ENCODE results near the gene PMM1.

GRCh38 chr22:41598081-41598480 lies 8.4 kb upstream of the PMM1 start:
- TF ChIP-seq EZH2phosphoT487 (IDR thresholded peaks at IDR 0.05; ENCODE audit: insufficient read depth, low read depth) (no peak), EZH2 (IDR thresholded peaks at IDR 0.05; ENCODE audit: insufficient read depth, poor library complexity, severe bottlenecking) (no peak)

Measured in GM23248 (cell line).